HEK293 (cell line): ENCODE data around the gene MYCN.

Source experiments
- CTCF ChIA-PET: fragments of 350-600 bp; formaldehyde crosslinking; extraction: SDS; loops from one replicate; lab custom pipeline; 2021; ENCODE audit warnings: antibody characterized with exemption; lab: Yijun Ruan, JAX
- POLR2A ChIA-PET: fragments of 300-600 bp; formaldehyde crosslinking; extraction: SDS; loops from one replicate; lab custom pipeline; 2020; ENCODE audit warnings: antibody characterized with exemption, inconsistent platforms; lab: Yijun Ruan, JAX
- H3K27ac ChIP-seq: fragments of 200-500 bp; sonication (Bioruptor generic); 2 replicates; pipeline ENCODE4 v1.5.1; 2014; ENCODE audit warnings: low read depth, low read length, control low read depth, inconsistent platforms; ENCODE audit errors: extremely low read depth
- H3K36me3 ChIP-seq, 2 experiments: fragments of 200-500 bp in 1 of 2; sonication (Bioruptor generic) in 1 of 2; 1 replicate in 1 of 2; 2 replicates in 1 of 2; pipeline ENCODE4 v1.5.1; 2014 to 2017; ENCODE audit warnings: inconsistent platforms in 2 of 2, low read length in 2 of 2; ENCODE audit not compliant: control insufficient read depth in 2 of 2, insufficient read depth in 1 of 2
- H3K4me1 ChIP-seq: fragments of 200-500 bp; sonication (Bioruptor generic); 2 replicates; pipeline ENCODE4 v1.5.1; 2014; ENCODE audit warnings: mild to moderate bottlenecking, low read length, inconsistent platforms; ENCODE audit not compliant: control insufficient read depth, insufficient read depth
- H3K4me3 ChIP-seq: 2 replicates; pipeline ENCODE4 v1.5.1; 2011; ENCODE audit warnings: low read depth, mild to moderate bottlenecking, control low read depth, low read length, moderate library complexity
- H3K9me3 ChIP-seq: fragments of 200-500 bp; sonication (Bioruptor generic); 2 replicates; pipeline ENCODE4 v1.5.1; 2014; ENCODE audit warnings: low read depth, low read length, inconsistent platforms; ENCODE audit not compliant: control insufficient read depth, insufficient read depth
- KLF7 ChIP-seq: fragments of 450-650 bp; formaldehyde crosslinking; IDR thresholded peaks from 2 replicates; pipeline ENCODE4 v1.5.1; 2016; ENCODE audit warnings: missing biosample characterization, missing genetic modification characterization, borderline replicate concordance
- SP3 ChIP-seq: fragments of 450-650 bp; formaldehyde crosslinking; IDR thresholded peaks from 2 replicates; pipeline ENCODE4 v1.5.1; 2016; ENCODE audit warnings: missing biosample characterization, missing genetic modification characterization
- ZBTB21 ChIP-seq: fragments of 450-650 bp; formaldehyde crosslinking; IDR thresholded peaks from 2 replicates; pipeline ENCODE4 v1.5.1; 2017; ENCODE audit warnings: missing biosample characterization, missing genetic modification characterization
- ZFP41 ChIP-seq: fragments of 450-650 bp; formaldehyde crosslinking; IDR thresholded peaks from 2 replicates; pipeline ENCODE4 v1.5.1; 2016; ENCODE audit warnings: missing biosample characterization, missing genetic modification characterization, borderline replicate concordance
- ZNF146 ChIP-seq: fragments of 450-650 bp; formaldehyde crosslinking; IDR thresholded peaks from 2 replicates; pipeline ENCODE4 v1.5.1; 2016; ENCODE audit warnings: missing biosample characterization, missing genetic modification characterization
- ZNF16 ChIP-seq: fragments of 450-650 bp; formaldehyde crosslinking; IDR thresholded peaks from 2 replicates; pipeline ENCODE4 v1.5.1; 2016; ENCODE audit warnings: low read depth, missing biosample characterization, missing genetic modification characterization
- ZNF169 ChIP-seq: fragments of 450-650 bp; formaldehyde crosslinking; IDR thresholded peaks from 2 replicates; pipeline ENCODE4 v1.5.1; 2016; ENCODE audit warnings: missing biosample characterization, missing genetic modification characterization
- ZNF239 ChIP-seq: fragments of 450-650 bp; formaldehyde crosslinking; IDR thresholded peaks from 2 replicates; pipeline ENCODE4 v1.5.1; 2016; ENCODE audit warnings: missing biosample characterization, missing genetic modification characterization
- ZNF26 ChIP-seq: fragments of 450-650 bp; formaldehyde crosslinking; IDR thresholded peaks from 2 replicates; pipeline ENCODE4 v1.5.1; 2016; ENCODE audit warnings: missing biosample characterization, missing genetic modification characterization
- ZNF280C ChIP-seq: fragments of 450-650 bp; formaldehyde crosslinking; IDR thresholded peaks from 2 replicates; pipeline ENCODE4 v1.5.1; 2016; ENCODE audit warnings: missing biosample characterization, missing genetic modification characterization
- ZNF280D ChIP-seq: fragments of 450-650 bp; formaldehyde crosslinking; IDR thresholded peaks from 2 replicates; pipeline ENCODE4 v1.5.1; 2016; ENCODE audit warnings: missing biosample characterization, missing genetic modification characterization
- ZNF341 ChIP-seq: fragments of 450-650 bp; formaldehyde crosslinking; IDR thresholded peaks from 2 replicates; pipeline ENCODE4; 2016; ENCODE audit warnings: low read depth, missing biosample characterization, missing genetic modification characterization
- ZNF48 ChIP-seq: fragments of 450-650 bp; formaldehyde crosslinking; IDR thresholded peaks from 2 replicates; pipeline ENCODE4 v1.5.1; 2016; ENCODE audit warnings: missing biosample characterization, missing genetic modification characterization
- ZNF513 ChIP-seq: fragments of 450-650 bp; IDR thresholded peaks from 2 replicates; pipeline ENCODE4 v1.5.1; 2018; ENCODE audit warnings: missing biosample characterization, missing genetic modification characterization
- ZNF561 ChIP-seq: fragments of 450-650 bp; IDR thresholded peaks from 2 replicates; pipeline ENCODE4 v1.5.1; 2018; ENCODE audit warnings: missing biosample characterization, missing genetic modification characterization, borderline replicate concordance
- ZNF585B ChIP-seq: fragments of 450-650 bp; formaldehyde crosslinking; IDR thresholded peaks from 2 replicates; pipeline ENCODE4 v1.5.1; 2016; ENCODE audit warnings: missing biosample characterization, missing genetic modification characterization
- ZNF621 ChIP-seq: fragments of 450-650 bp; formaldehyde crosslinking; IDR thresholded peaks from 2 replicates; pipeline ENCODE4 v1.5.1; 2017; ENCODE audit warnings: missing biosample characterization, missing genetic modification characterization
- ZNF777 ChIP-seq: fragments of 450-650 bp; formaldehyde crosslinking; IDR thresholded peaks from 2 replicates; pipeline ENCODE4 v1.5.1; 2017; ENCODE audit warnings: missing biosample characterization, missing genetic modification characterization, borderline replicate concordance
- ZNF830 ChIP-seq: fragments of 450-650 bp; IDR thresholded peaks from 2 replicates; pipeline ENCODE4 v1.5.0; 2018; ENCODE audit warnings: missing biosample characterization, missing genetic modification characterization, low read depth, mild to moderate bottlenecking, moderate library complexity
- ZSCAN5A ChIP-seq: fragments of 450-650 bp; formaldehyde crosslinking; IDR thresholded peaks from 2 replicates; pipeline ENCODE4 v1.5.1; 2016; ENCODE audit warnings: missing biosample characterization, missing genetic modification characterization

The MYCN gene

GRCh38 chr2:15944325-15945017, 4.1 kb downstream of the MYCN start:
- TF ChIP-seq ZNF341 (tag by site-specific recombination) (0 out of 2 replicates have a peak, but pooled peaks have one; percentile 9), ZNF777 (tag by site-specific recombination) (no peak)
- H3K4me1 ChIP-seq, result peaks cover 8% of the 10 kb centered on the region
- CTCF ChIA-PET, result interaction anchor here (0.6 to 1.2 kb wide), 8 partner anchors 9 to 543 kb away, joined by 3 to 4 read pairs (median 3); no protein-coding TSS in a partner anchor
- POLR2A ChIA-PET, result no interaction called here
- H3K27ac ChIP-seq, result no peak overlapping the region
- no peak overlapping the region for H3K4me3 ChIP-seq
- H3K36me3 ChIP-seq, result peaks cover 0 to 11% of the 10 kb centered on the region in 2 experiments; a peak in 1 of 3 replicates
- no peaks in the 10 kb centered on the region for H3K9me3 ChIP-seq

- H3K36me3 ChIP-seq, result peaks cover 0 to 11% of the 10 kb centered on the region in 2 experiments; a peak in 1 of 3 replicates
- no peak overlapping the region for H3K4me3 ChIP-seq
- no peaks in the 10 kb centered on the region for H3K9me3 ChIP-seq
- POLR2A ChIA-PET, result no interaction called here
- TF ChIP-seq ZNF239 (tag by site-specific recombination) (no peak), ZNF585B (tag by site-specific recombination) (no peak), ZNF561 (tag by site-specific recombination) (no peak), ZNF830 (tag by site-specific recombination) (no peak), ZNF146 (tag by site-specific recombination) (no peak), ZBTB21 (tag by site-specific recombination) (no peak), ZSCAN5A (no peak), KLF7 (tag by site-specific recombination) (no peak), ZNF26 (tag by site-specific recombination) (no peak)
- H3K4me1 ChIP-seq, result peaks cover 8% of the 10 kb centered on the region
- no peak overlapping the region for H3K27ac ChIP-seq
- CTCF ChIA-PET, result no interaction called here
Measured at GRCh38 chr2:15945909-15946705, 5.8 kb downstream of the MYCN start.

GRCh38 chr2:15946983-15947382, 6.6 kb downstream of the MYCN start:
- H3K4me3 ChIP-seq, result no peak overlapping the region
- peaks cover 0 to 11% of the 10 kb centered on the region in 2 experiments; a peak in 1 of 3 replicates for H3K36me3 ChIP-seq
- no peak overlapping the region for H3K27ac ChIP-seq
- H3K9me3 ChIP-seq, result no peaks in the 10 kb centered on the region
- ChIA-PET CTCF (interaction anchor here (0.6 kb wide), 1 partner anchor 1309 kb away, joined by 3 read pairs; no protein-coding TSS in a partner anchor), POLR2A (no interaction called here)
- H3K4me1 ChIP-seq, result peaks cover 8% of the 10 kb centered on the region
- TF ChIP-seq ZNF280C (tag by site-specific recombination) (no peak), ZNF280D (tag by site-specific recombination) (no peak), ZNF16 (no peak), ZNF621 (no peak), ZNF48 (tag by site-specific recombination) (no peak), ZNF169 (tag by site-specific recombination) (no peak), SP3 (tag by site-specific recombination) (no peak), ZFP41 (tag by site-specific recombination) (no peak), ZNF513 (tag by site-specific recombination) (no peak)
